Measurements from ENCODE around the gene LRRFIP2. TPM values are rescaled to one million over a fixed set of nuclear protein-coding genes. Genes with fewer than 3 reads are reported as not detected.

LRRFIP2 gene
- total and polyA plus RNA-seq, 2 of the 8 experiments (the other 6 are each of a cell fraction or from before 2014, with no cell fraction given): 8.8 to 25.6 TPM

GRCh38 chr3:37118163-37118562 lies 56.2 kb downstream of the LRRFIP2 start:
- Histone ChIP-seq H2BK12ac (ENCODE audit: low read depth, low read length) (no peak overlapping the region), H2BK20ac (ENCODE audit: low read length) (no peak overlapping the region), H3K4ac (replicated peaks; ENCODE audit: insufficient read length, low read depth, low read length) (no peak overlapping the region), H3K23ac (ENCODE audit: insufficient read length) (no peak overlapping the region), H3K79me2 (ENCODE audit: control insufficient read depth in 1 of 2, insufficient read depth in 2 of 2, low read length in 2 of 2) (no peaks in the 10 kb centered on the region), H3K18ac (ENCODE audit: extremely low read depth, low read length) (no peak overlapping the region), H3K23me2 (ENCODE audit: low read depth, low read length) (no peaks in the 10 kb centered on the region), H2BK120ac (replicated peaks; ENCODE audit: low read depth, low read length) (no peak overlapping the region), H3K14ac (ENCODE audit: insufficient read length) (no peak overlapping the region), H4K20me1 (replicated peaks in 1 of 2; ENCODE audit: control insufficient read depth in 1 of 2, insufficient read depth in 2 of 2, low read length in 2 of 2) (no peaks in the 10 kb centered on the region), H3K4me1 (replicated peaks in 1 of 4; ENCODE audit: control insufficient read depth in 3 of 4, insufficient read depth in 4 of 4, low read length in 3 of 4) (no peaks in the 10 kb centered on the region), H3K56ac (replicated peaks; ENCODE audit: insufficient read length, low read depth, low read length) (no peak overlapping the region), H3K27ac (ENCODE audit: low read depth, low read length) (no peak overlapping the region), H2BK15ac (ENCODE audit: low read length) (no peak overlapping the region), H3K4me2 (ENCODE audit: insufficient read depth in 1 of 2, low read depth in 2 of 2, low read length in 2 of 2) (no peak overlapping the region), H3K27me3 (replicated peaks in 1 of 4; ENCODE audit: control insufficient read depth in 3 of 4, extremely low read depth in 1 of 4, insufficient read depth in 3 of 4, low read length in 3 of 4) (no peaks in the 10 kb centered on the region), H4K5ac (ENCODE audit: insufficient read length, low read depth, low read length) (no peak overlapping the region), H3K9ac (replicated peaks in 1 of 4; ENCODE audit: extremely low read depth in 1 of 4, low read depth in 3 of 4, low read length in 3 of 4) (no peak overlapping the region), H2BK5ac (ENCODE audit: low read depth, low read length) (no peak overlapping the region), H4K91ac (replicated peaks; ENCODE audit: insufficient read length, low read length) (no peak overlapping the region), H3K9me3 (ENCODE audit: insufficient read depth in 2 of 2, low read depth in 1 of 2, low read length in 1 of 2) (no peaks in the 10 kb centered on the region), H2AFZ (ENCODE audit: low read length) (no peak overlapping the region), H4K8ac (ENCODE audit: extremely low read depth, insufficient read depth, low read length) (no peak overlapping the region), H3K4me3 (ENCODE audit: extremely low read depth in 1 of 4, insufficient read depth in 2 of 4, low read depth in 3 of 4, low read length in 4 of 4) (no peak overlapping the region), H3K79me1 (ENCODE audit: low read depth, low read length) (no peaks in the 10 kb centered on the region), H3K36me3 (ENCODE audit: control insufficient read depth in 2 of 4, insufficient read depth in 4 of 4, low read length in 3 of 4) (no peaks in the 10 kb centered on the region; a peak in 2 of 8 replicates), H2AK5ac (ENCODE audit: low read depth, low read length) (no peak overlapping the region)
- POLR2A ChIA-PET (ENCODE audit: partially characterized antibody): no interaction called here
- TF ChIP-seq NANOG (IDR thresholded peaks at IDR 0.05; ENCODE audit: insufficient read depth, low read depth, low read length, poor library complexity, severe bottlenecking) (no peak), SIN3A (conservative IDR thresholded peaks at IDR 0.05 in 1 of 2, IDR thresholded peaks at IDR 0.05 in 1 of 2; ENCODE audit: low read depth in 1 of 2, low read length in 2 of 2) (no peak), KDM5A (IDR thresholded peaks at IDR 0.05; ENCODE audit: low read length) (no peak), JUND (IDR thresholded peaks at IDR 0.05; ENCODE audit: low read length) (no peak), SIX5 (IDR thresholded peaks at IDR 0.05; ENCODE audit: low read depth, low read length) (no peak), YY1 (IDR thresholded peaks at IDR 0.05; ENCODE audit: low read depth, low read length) (no peak), BACH1 (IDR thresholded peaks at IDR 0.05; ENCODE audit: low read length) (no peak), KDM4A (IDR thresholded peaks at IDR 0.05; ENCODE audit: low read depth, low read length, severe bottlenecking) (no peak), RFX5 (IDR thresholded peaks at IDR 0.05; ENCODE audit: borderline replicate concordance, low read depth, low read length) (no peak), TAF7 (optimal IDR thresholded peaks at IDR 0.05; ENCODE audit: borderline replicate concordance, low read depth, low read length) (no peak)
- CTCF ChIA-PET (ENCODE audit: partially characterized antibody): interaction anchor here (0.8 to 1.2 kb wide), 2 partner anchors 9 to 29 kb away, joined by 3 to 4 read pairs; no protein-coding TSS in a partner anchor
- DNase-seq (ENCODE audit: low read depth in 1 of 2, low spot score in 2 of 2): no peak
- no peak for FAIRE-seq
- 100% methylated on average over 2 of the region's 2 CpGs; no CpG with 5 or more reads in 1 of the 2 experiments for WGBS, 2 experiments (ENCODE audit: extremely low coverage in 1 of 2, insufficient coverage in 1 of 2, insufficient read length in 1 of 2, insufficient replicate concordance in 2 of 2, low coverage in 1 of 2, low lambda C conversion rate in 2 of 2, missing lambda C conversion rate in 1 of 2)
